H1 (cell line): ENCODE measurements around the gene MRC2. TPM values are rescaled to one million over a fixed set of nuclear protein-coding genes. Genes with fewer than 3 reads are reported as not detected.

ENCODE experiments used
- CTCF ChIA-PET: fragments of 300-600 bp; sonication (Branson Sonifier 250); formaldehyde crosslinking; loops from one replicate; lab custom pipeline; 2021; ENCODE audit not compliant: partially characterized antibody; lab: Charles Lee
- POLR2A ChIA-PET: fragments of 300-600 bp; sonication (Branson Sonifier 250); formaldehyde crosslinking; loops from one replicate; lab custom pipeline; 2021; ENCODE audit warnings: inconsistent platforms; ENCODE audit not compliant: partially characterized antibody; lab: Charles Lee
- DNase-seq, 2 experiments: peaks; one replicate each; pipeline versions ENCODE4 v3.0.0 to v3.0.0-alpha.2; 2010 to 2022; ENCODE audit warnings: low spot score in 2 of 2, low read depth in 1 of 2, mixed read lengths in 1 of 2
- FAIRE-seq: peaks from 2 replicates; lab custom pipeline; 2011; peaks lifted over from hg19 to GRCh38; lab: Jason Lieb, UNC
- H2AFZ ChIP-seq: 2 replicates; pipeline ENCODE4 v1.8.1; 2012; ENCODE audit warnings: low read length, inconsistent platforms
- H2AK5ac ChIP-seq: 2 replicates; pipeline ENCODE4 v1.6.1; 2013; ENCODE audit warnings: low read depth, low read length
- H2BK120ac ChIP-seq: replicated peaks from 2 replicates; pipeline ENCODE3; 2013; ENCODE audit warnings: low read depth, low read length, inconsistent platforms
- H2BK12ac ChIP-seq: 2 replicates; pipeline ENCODE4 v1.6.1; 2013; ENCODE audit warnings: low read depth, low read length
- H2BK15ac ChIP-seq: 2 replicates; pipeline ENCODE4 v1.6.1; 2013; ENCODE audit warnings: low read length
- H2BK20ac ChIP-seq: 2 replicates; pipeline ENCODE4 v1.6.1; 2013; ENCODE audit warnings: low read length
- H2BK5ac ChIP-seq: 2 replicates; pipeline ENCODE4 v1.6.1; 2013; ENCODE audit warnings: low read depth, low read length
- H3K14ac ChIP-seq: 2 replicates; pipeline ENCODE4 v1.6.1; 2013; ENCODE audit warnings: inconsistent platforms; ENCODE audit not compliant: insufficient read length
- H3K18ac ChIP-seq: 2 replicates; pipeline ENCODE4 v1.6.1; 2013; ENCODE audit warnings: low read length; ENCODE audit errors: extremely low read depth
- H3K23ac ChIP-seq: 2 replicates; pipeline ENCODE4 v1.6.1; 2013; ENCODE audit warnings: inconsistent platforms; ENCODE audit not compliant: insufficient read length
- H3K23me2 ChIP-seq: 2 replicates; pipeline ENCODE4 v1.6.1; 2013; ENCODE audit warnings: low read depth, low read length
- H3K27ac ChIP-seq: 2 replicates; pipeline ENCODE4 v1.6.1; 2011; ENCODE audit warnings: low read depth, low read length, inconsistent platforms
- H3K27me3 ChIP-seq, 4 experiments: replicated peaks in 1 of 4; 1 replicate in 1 of 4; 2 replicates in 3 of 4; pipeline versions ENCODE4 v1.6.1 to v1.8.1; 2011 to 2013; ENCODE audit warnings: low read length in 3 of 4, mild to moderate bottlenecking in 3 of 4, inconsistent platforms in 2 of 4, mixed read lengths in 2 of 4, moderate library complexity in 1 of 4; ENCODE audit not compliant: control insufficient read depth in 3 of 4, insufficient read depth in 3 of 4; ENCODE audit errors: extremely low read depth in 1 of 4
- H3K36me3 ChIP-seq, 4 experiments: 2 replicates each; pipeline versions ENCODE4 v1.6.1 to v1.8.1; 2011 to 2013; ENCODE audit warnings: mild to moderate bottlenecking in 4 of 4, low read length in 3 of 4, moderate library complexity in 2 of 4, control low read depth in 1 of 4, inconsistent platforms in 1 of 4; ENCODE audit not compliant: insufficient read depth in 4 of 4, control insufficient read depth in 2 of 4
- H3K4ac ChIP-seq: replicated peaks from 2 replicates; pipeline ENCODE3; 2013; ENCODE audit warnings: low read length, low read depth, mixed read lengths, inconsistent platforms; ENCODE audit not compliant: insufficient read length
- H3K4me1 ChIP-seq, 4 experiments: replicated peaks in 1 of 4; 1 replicate in 1 of 4; 2 replicates in 3 of 4; pipeline versions ENCODE4 v1.6.1 to v1.8.1; 2011 to 2013; ENCODE audit warnings: low read length in 3 of 4, inconsistent platforms in 2 of 4, mixed read lengths in 1 of 4; ENCODE audit not compliant: insufficient read depth in 4 of 4, control insufficient read depth in 3 of 4
- H3K4me2 ChIP-seq, 2 experiments: 2 replicates each; pipeline versions ENCODE4 v1.6.1 to v1.8.1; 2011 to 2013; ENCODE audit warnings: low read depth in 2 of 2, low read length in 2 of 2, control low read depth in 1 of 2, inconsistent platforms in 1 of 2, mild to moderate bottlenecking in 1 of 2; ENCODE audit not compliant: insufficient read depth in 1 of 2
- H3K4me3 ChIP-seq, 4 experiments: fragments of 200-600, 300-600 bp in 1 of 4; sonication (generic), shearing (Covaris generic), sonication (Bioruptor Twin) in 1 of 4; 2 replicates each; pipeline versions ENCODE4 v1.5.1 to v1.8.1; 2011 to 2016; ENCODE audit warnings: low read length in 4 of 4, low read depth in 3 of 4, control low read depth in 2 of 4, inconsistent platforms in 2 of 4, mild to moderate bottlenecking in 2 of 4, mixed read lengths in 1 of 4, moderate library complexity in 1 of 4; ENCODE audit not compliant: insufficient read depth in 2 of 4; ENCODE audit errors: extremely low read depth in 1 of 4
- H3K56ac ChIP-seq: replicated peaks from 2 replicates; pipeline ENCODE3; 2013; ENCODE audit warnings: low read depth, mild to moderate bottlenecking, mixed read lengths, low read length, inconsistent platforms; ENCODE audit not compliant: insufficient read length
- H3K79me1 ChIP-seq: 2 replicates; pipeline ENCODE4 v1.6.1; 2013; ENCODE audit warnings: low read depth, low read length, control low read depth
- H3K79me2 ChIP-seq, 2 experiments: 2 replicates each; pipeline versions ENCODE4 v1.6.1 to v1.8.1; 2012 to 2013; ENCODE audit warnings: low read length in 2 of 2, mild to moderate bottlenecking in 2 of 2, inconsistent platforms in 1 of 2; ENCODE audit not compliant: insufficient read depth in 2 of 2, control insufficient read depth in 1 of 2
- H3K9ac ChIP-seq, 4 experiments: replicated peaks in 1 of 4; 1 replicate in 1 of 4; 2 replicates in 3 of 4; pipeline versions ENCODE4 v1.6.1 to v1.8.1; 2011 to 2013; ENCODE audit warnings: low read depth in 3 of 4, low read length in 3 of 4, control low read depth in 2 of 4, mild to moderate bottlenecking in 2 of 4, moderate library complexity in 2 of 4, inconsistent platforms in 1 of 4; ENCODE audit errors: extremely low read depth in 1 of 4
- H3K9me3 ChIP-seq, 2 experiments: 2 replicates each; pipeline versions ENCODE4 v1.6.1 to v1.8.1; 2012 to 2013; ENCODE audit warnings: mild to moderate bottlenecking in 2 of 2, moderate library complexity in 2 of 2, control low read depth in 1 of 2, inconsistent platforms in 1 of 2, low read depth in 1 of 2, low read length in 1 of 2, mixed read lengths in 1 of 2; ENCODE audit not compliant: insufficient read depth in 2 of 2
- H4K20me1 ChIP-seq, 2 experiments: replicated peaks in 1 of 2; 2 replicates each; pipeline versions ENCODE3 to v1.8.1; 2011 to 2013; ENCODE audit warnings: inconsistent platforms in 2 of 2, low read length in 2 of 2, mild to moderate bottlenecking in 1 of 2; ENCODE audit not compliant: insufficient read depth in 2 of 2, control insufficient read depth in 1 of 2
- H4K5ac ChIP-seq: 2 replicates; pipeline ENCODE4 v1.6.1; 2013; ENCODE audit warnings: low read length, low read depth, mixed read lengths, inconsistent platforms; ENCODE audit not compliant: insufficient read length
- H4K8ac ChIP-seq: 2 replicates; pipeline ENCODE4 v1.8.0; 2013; ENCODE audit warnings: mild to moderate bottlenecking, moderate library complexity, low read length, inconsistent platforms; ENCODE audit not compliant: insufficient read depth; ENCODE audit errors: extremely low read depth
- H4K91ac ChIP-seq: replicated peaks from 2 replicates; pipeline ENCODE3; 2013; ENCODE audit warnings: low read length, mixed read lengths, inconsistent platforms; ENCODE audit not compliant: insufficient read length
- BCL11A ChIP-seq, 2 experiments: IDR thresholded peaks; one replicate each; pipeline ENCODE4 v1.6.1; 2011; ENCODE audit warnings: low read depth in 2 of 2, low read length in 2 of 2, mild to moderate bottlenecking in 2 of 2
- CBX5 ChIP-seq: fragments of 300-800, 300-1000 bp; sonication (generic); IDR thresholded peaks from 2 replicates; pipeline ENCODE4 v1.7.1; 2016; ENCODE audit warnings: antibody characterized with exemption, low read length, low read depth
- EP300 ChIP-seq, 2 experiments: IDR thresholded peaks; 1 replicate in 1 of 2; 2 replicates in 1 of 2; pipeline ENCODE4 v1.6.1; 2011 to 2012; ENCODE audit warnings: low read depth in 2 of 2, low read length in 2 of 2, mild to moderate bottlenecking in 2 of 2, borderline replicate concordance in 1 of 2, inconsistent platforms in 1 of 2, moderate library complexity in 1 of 2
- JUND ChIP-seq: IDR thresholded peaks from 2 replicates; pipeline ENCODE4 v1.6.1; 2011; ENCODE audit warnings: mild to moderate bottlenecking, improper control_type of control experiment, low read length
- KDM1A ChIP-seq: fragments of 200-600, 300-600 bp; sonication (generic); IDR thresholded peaks from 2 replicates; pipeline ENCODE4 v1.7.1; 2016; ENCODE audit warnings: mild to moderate bottlenecking, low read length, borderline replicate concordance
- KDM5A ChIP-seq: fragments of 200-600 bp; IDR thresholded peaks from 2 replicates; pipeline ENCODE4 v1.7.1; 2012; ENCODE audit warnings: mild to moderate bottlenecking, low read length, inconsistent platforms, mixed read lengths
- MAX ChIP-seq: IDR thresholded peaks from 2 replicates; pipeline ENCODE4 v1.6.1; 2012; ENCODE audit warnings: inconsistent platforms
- PHF8 ChIP-seq: fragments of 200-600 bp; sonication (generic); conservative IDR thresholded peaks from 2 replicates; pipeline ENCODE4 v1.7.1; 2012; ENCODE audit warnings: low read depth, mild to moderate bottlenecking, inconsistent platforms, low read length, moderate library complexity
- RBBP5 ChIP-seq: IDR thresholded peaks from 2 replicates; pipeline ENCODE4 v1.7.1; 2012; ENCODE audit warnings: low read depth, mild to moderate bottlenecking, inconsistent platforms, low read length, moderate library complexity, borderline replicate concordance
- SP2 ChIP-seq: IDR thresholded peaks from 2 replicates; pipeline ENCODE4 v1.6.1; 2012; ENCODE audit warnings: mild to moderate bottlenecking, low read length, inconsistent platforms
- WGBS, 2 experiments: shearing (Covaris generic) in 1 of 2; methylation state at CpG; one replicate each; pipeline versions ENCODE4 v1.1.6 to v1.1.7; 2013 to 2015; ENCODE audit warnings: low lambda C conversion rate in 2 of 2, mixed read lengths in 2 of 2, inconsistent platforms in 1 of 2, low coverage in 1 of 2, missing lambda C conversion rate in 1 of 2; ENCODE audit not compliant: insufficient replicate concordance in 2 of 2, insufficient coverage in 1 of 2, insufficient read length in 1 of 2; ENCODE audit errors: extremely low coverage in 1 of 2, missing lambda C conversion rate in 1 of 2; 5-methylcytosine and 5-hydroxymethylcytosine counted together
- polyA plus RNA-seq, 7 experiments: library from polyadenylated mRNA; depleted of rRNA in 3 of 7; stranded (reverse) in 5 of 7; unstranded in 2 of 7; fragments of >200 nt in 5 of 7; fragments of 200-250 nt in 2 of 7; gene quantifications; 1 replicate in 5 of 7; 2 replicates in 1 of 7; 4 replicates in 1 of 7; pipeline versions ENCODE4 v1.2.1 to v1.2.3, GENCODE V29; 2011 to 2013; ENCODE audit warnings: missing spikeins in 2 of 7, mixed read lengths in 2 of 7
- total RNA-seq: library from RNA; stranded (reverse); fragmentation: NEBNext Ultra II Directional; extraction: Animal tissue kit (Norgen Biotek cat#: 25700); gene quantifications from 2 replicates; pipeline ENCODE4 v1.2.1, GENCODE V29; 2021
- TF ChIP-seq, protein P1 (sequence below): IDR thresholded peaks from 2 replicates; pipeline ENCODE4 v1.6.1; 2012; ENCODE audit warnings: low read length, inconsistent platforms

The MRC2 gene
- total and polyA plus RNA-seq, 2 of the 8 experiments (the other 6 are each of a cell fraction or from before 2014, with no cell fraction given) = 7.0 to 24.2 TPM

DNA sequence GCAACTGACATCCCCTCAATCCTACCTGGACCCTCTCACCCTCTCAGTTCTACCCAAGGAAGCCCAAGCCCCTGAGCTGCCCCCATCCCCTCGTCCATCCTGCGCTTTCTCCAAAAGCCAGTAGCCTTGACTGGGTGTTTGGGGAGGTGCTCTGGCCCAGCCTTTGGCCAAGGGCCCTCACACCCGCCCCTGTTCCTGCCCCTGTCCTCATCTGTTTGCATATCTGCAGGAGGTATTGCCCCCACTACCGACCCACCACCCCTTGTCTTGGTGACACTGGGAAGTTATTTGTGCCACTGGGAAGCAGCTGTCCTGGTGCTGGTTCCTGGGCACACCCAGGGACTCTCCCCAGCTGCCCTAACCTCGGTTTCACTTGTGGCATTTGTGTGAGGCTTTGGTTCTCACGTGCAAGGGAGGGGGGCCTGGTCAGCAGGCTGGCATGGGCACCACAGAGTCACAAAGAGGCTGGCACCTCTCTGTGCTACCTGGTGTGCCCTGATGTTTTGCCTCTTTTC, 75.3 kb downstream of the MRC2 start:
- no peak overlapping the region for H3K9ac ChIP-seq
- 0 out of 2 replicates have a peak overlapping the region, but pooled peaks have one; percentile 75 for H2BK12ac ChIP-seq
- TF ChIP-seq KDM1A (no peak), JUND (no peak), KDM5A (no peak), EP300 (IDR thresholded peaks at IDR 0.05; ENCODE audit: borderline replicate concordance in 1 of 2, low read depth in 2 of 2, low read length in 2 of 2) (no peak), CBX5 (no peak), RBBP5 (no peak), MAX (no peak), PHF8 (no peak), SP2 (no peak), BCL11A (IDR thresholded peaks at IDR 0.05; ENCODE audit: low read depth in 2 of 2, low read length in 2 of 2) (no peak)
- TF ChIP-seq, protein P1, sequence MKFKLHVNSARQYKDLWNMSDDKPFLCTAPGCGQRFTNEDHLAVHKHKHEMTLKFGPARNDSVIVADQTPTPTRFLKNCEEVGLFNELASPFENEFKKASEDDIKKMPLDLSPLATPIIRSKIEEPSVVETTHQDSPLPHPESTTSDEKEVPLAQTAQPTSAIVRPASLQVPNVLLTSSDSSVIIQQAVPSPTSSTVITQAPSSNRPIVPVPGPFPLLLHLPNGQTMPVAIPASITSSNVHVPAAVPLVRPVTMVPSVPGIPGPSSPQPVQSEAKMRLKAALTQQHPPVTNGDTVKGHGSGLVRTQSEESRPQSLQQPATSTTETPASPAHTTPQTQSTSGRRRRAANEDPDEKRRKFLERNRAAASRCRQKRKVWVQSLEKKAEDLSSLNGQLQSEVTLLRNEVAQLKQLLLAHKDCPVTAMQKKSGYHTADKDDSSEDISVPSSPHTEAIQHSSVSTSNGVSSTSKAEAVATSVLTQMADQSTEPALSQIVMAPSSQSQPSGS = no peak

More for the DNA sequence above, 75.3 kb downstream of the MRC2 start:
- Histone ChIP-seq H4K91ac (peak overlapping the region; percentile 15), H3K36me3 (no peaks in the 10 kb centered on the region), H2AFZ (no peak overlapping the region), H3K9me3 (no peaks in the 10 kb centered on the region), H3K4ac (no peak overlapping the region), H3K27ac (no peak overlapping the region), H3K79me2 (no peaks in the 10 kb centered on the region), H3K4me1 (peaks cover 7 to 22% (median 13%) of the 10 kb centered on the region in 4 experiments), H2BK5ac (peak overlapping the region; percentile 52; the same call in 1 of the 2 replicates), H2BK15ac (peak overlapping the region; percentile 97), H3K18ac (no peak overlapping the region; the same call in 1 of the 2 replicates), H4K8ac (no peak overlapping the region), H2BK20ac (no peak overlapping the region), H3K4me3 (no peak overlapping the region), H4K20me1 (no peaks in the 10 kb centered on the region), H3K14ac (no peak overlapping the region), H2BK120ac (no peak overlapping the region), H3K27me3 (peaks cover 0 to 7% (median 1%) of the 10 kb centered on the region in 4 experiments; a peak in 4 of 7 replicates), H3K23me2 (peaks cover 19% of the 10 kb centered on the region; the same call in 1 of the 2 replicates), H3K4me2 (0 out of 4 replicates have a peak overlapping the region, but pooled peaks of 1 of the 2 experiments have one; percentile 70), H3K23ac (no peak overlapping the region), H4K5ac (no peak overlapping the region), H3K79me1 (no peaks in the 10 kb centered on the region), H3K56ac (no peak overlapping the region), H2AK5ac (no peak overlapping the region)
- WGBS, 2 experiments = 85% methylated on average over 6 of the region's 6 CpGs; no CpG with 5 or more reads in 1 of the 2 experiments
- CTCF ChIA-PET = interaction anchor here (0.9 to 2.2 kb wide), 11 partner anchors 10 to 284 kb away, joined by 3 to 17 read pairs (median 4); partner anchors contain the start of gene TANC2
- DNase-seq = no peak
- no peak for FAIRE-seq
- POLR2A ChIA-PET = no interaction called here
